HG03457 (cell line): Measurements from ENCODE around the gene ERGIC1.
"Not testable (repeated sequence)": the region's sequence is repeated elsewhere in the genome, so short reads cannot be mapped to it uniquely, and the experiment has no call there.

Source experiments
- ATAC-seq: cut with Tn5 transposase; IDR thresholded peaks from one replicate; pipeline ENCODE4 v1.9.1; 2021; ENCODE audit warnings: moderate number of reproducible peaks; ENCODE audit not compliant: unreplicated experiment

ERGIC1 gene

DNA sequence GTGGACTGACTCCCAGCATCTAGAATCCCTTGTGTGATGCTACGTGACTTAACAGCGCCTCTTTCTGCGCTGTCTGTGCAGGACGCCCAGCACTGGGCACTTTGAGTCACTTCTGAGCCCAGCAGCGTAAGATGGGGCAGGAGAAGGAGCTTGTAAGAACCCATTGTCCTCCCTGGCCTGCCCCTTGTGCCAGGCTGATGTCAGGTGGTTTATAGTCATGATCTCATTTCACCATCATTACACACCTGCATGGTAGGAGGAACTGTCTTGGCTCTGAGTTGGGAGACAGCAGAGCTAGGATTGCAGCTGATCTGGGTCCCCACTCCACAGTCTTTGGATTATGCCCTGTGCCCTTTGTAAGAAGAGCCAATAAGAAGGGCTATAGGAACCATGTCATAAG is 12.2 kb downstream of the ERGIC1 start:
- ATAC-seq: no peak

DNA sequence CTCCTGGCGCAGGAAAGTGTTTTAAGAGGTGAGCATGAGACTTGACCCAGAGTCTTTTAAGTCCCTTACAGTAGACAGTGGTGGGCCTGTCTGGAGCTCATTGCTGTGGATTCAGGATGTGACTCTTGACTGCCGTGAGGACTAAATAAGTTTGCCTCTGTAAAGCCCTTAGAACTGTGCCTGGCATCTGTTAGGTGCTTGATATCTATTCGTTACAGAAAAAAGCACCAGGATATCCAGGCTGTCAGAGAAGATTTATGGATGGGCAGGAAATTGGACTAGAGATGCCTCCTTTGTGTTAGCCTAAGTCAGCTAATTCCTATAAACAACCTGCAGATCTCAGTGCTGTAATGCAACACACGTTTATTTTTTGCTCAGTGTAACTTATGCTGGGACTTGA is 12.6 kb downstream of the ERGIC1 start:
- ATAC-seq: no peak

DNA sequence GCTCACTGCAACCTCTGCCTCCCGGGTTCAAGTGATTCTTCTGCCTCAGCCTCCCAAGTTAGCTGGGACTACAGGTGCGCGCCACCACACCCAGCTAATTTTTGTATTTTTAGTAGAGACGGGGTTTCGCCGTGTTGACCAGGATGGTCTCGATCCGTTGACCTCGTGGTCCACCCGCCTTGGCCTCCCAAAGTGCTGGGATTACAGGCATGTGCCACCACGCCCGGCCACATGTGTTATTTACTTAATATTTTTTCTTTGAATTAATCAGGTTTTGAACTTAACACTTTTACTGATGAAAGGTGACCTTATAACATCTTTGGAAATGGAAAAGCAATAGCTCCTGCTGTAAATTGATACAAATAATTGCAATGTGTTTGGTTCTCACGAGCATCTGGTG is 13.5 kb downstream of the ERGIC1 start:
- ATAC-seq: not testable (repeated sequence)

DNA sequence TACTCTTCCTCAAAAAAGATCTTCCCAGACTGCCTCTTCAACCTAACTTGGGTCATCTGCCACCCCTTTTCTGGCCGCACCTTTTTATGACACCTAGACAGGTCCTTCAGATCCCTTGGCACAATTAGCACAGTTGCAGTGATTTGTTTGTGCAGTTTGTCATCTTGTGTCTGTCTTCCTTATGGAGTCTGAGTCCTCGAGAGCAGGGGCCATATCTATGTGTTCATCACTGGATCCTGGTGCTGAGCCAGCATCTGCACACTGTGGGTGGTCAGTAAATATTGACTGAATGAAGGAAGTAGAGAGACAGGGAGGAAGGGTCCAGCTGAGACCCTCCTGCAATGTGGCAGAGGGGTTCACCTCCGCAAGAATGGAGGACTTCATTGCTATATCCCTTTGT is 14.4 kb downstream of the ERGIC1 start:
- no peak for ATAC-seq

- no peak for ATAC-seq
These were observed 15.8 kb downstream of the ERGIC1 start for GRCh38 chr5:172849606-172850453.

- no peak for ATAC-seq
These were observed 16.4 kb downstream of the ERGIC1 start for GRCh38 chr5:172850454-172850797.

DNA sequence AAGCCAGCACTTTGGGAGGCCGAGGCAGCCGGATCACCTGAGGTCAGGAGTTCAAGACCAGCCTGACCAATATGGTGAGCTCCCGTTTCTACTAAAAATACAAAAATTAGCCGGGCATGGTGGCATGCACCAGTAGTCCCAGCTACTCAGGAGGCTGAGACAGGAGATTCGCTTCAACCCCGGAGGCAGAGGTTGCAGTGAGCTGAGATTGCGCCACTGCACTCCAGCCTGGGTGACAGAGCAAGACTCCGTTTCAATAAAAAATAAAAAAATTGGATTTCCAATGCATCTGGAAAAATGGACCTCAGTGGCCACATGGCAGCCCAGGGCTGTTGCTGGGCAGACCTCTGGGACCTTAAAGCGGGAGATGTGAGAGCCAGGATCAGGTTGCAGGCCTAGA is 17.2 kb downstream of the ERGIC1 start:
- not testable (repeated sequence) for ATAC-seq

DNA sequence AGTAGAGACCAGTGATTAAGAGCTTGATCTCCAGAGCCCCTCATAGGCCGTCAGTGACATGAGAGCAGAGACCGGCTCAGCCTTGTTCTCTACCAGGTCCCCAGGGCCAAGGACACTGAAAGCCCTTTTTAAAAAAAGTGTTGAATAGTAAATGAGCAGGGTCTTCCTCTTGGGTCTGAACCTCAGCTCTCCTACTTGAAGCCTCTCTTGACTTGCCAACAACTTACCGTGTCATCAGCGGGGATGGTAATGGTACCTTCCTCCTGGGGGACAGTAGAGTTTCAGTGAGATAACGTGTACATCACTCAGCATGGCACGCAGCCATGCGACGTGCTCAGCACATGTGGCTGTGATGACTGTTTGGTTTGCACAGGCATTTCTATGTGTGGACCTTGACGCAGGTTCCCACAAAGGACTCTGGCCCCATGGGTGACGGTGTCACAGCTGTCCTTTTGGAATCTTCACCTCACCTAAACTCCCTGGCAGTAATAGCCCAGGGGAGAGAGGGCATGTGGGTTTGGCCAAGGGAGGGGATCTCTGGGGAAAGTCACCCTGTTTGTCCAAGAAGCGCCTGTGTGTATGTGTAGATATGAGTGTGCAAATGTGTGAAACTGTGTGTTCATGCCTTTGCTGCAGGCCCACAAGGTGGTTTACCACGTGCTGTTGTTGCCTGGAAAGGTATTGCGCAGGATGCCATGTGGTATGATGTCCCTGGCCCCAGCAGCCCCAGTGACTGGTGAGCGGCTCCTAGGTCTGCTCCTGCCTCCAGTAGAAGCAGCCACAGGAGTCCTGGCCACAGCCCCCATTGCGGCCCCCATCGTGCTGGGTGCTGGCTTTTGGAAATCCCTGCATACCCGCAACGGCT is 18.7 kb downstream of the ERGIC1 start:
- no peak for ATAC-seq

- no peak for ATAC-seq
These were observed 19.4 kb downstream of the ERGIC1 start for GRCh38 chr5:172853355-172853975.

DNA sequence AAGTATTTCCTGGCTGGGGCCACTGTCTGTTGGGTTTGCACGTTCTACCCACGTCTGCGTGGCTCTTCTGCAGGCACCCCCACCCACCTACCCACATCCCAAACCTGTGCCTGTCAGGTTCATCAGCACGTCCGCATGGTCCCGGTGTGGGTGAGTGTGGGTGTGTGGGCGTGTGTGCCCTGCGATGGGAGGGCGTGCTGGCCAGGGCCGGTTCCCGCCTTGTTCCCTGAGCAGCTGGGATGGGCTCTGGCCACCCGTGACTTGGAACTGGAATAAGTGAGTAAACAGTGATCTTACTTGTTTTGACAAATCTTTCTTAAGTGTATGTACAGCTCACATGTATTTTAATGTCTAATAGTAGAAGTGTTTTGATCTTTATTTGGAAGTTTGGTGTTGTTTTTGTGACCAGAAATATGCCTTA is 20.4 kb downstream of the ERGIC1 start:
- no peak for ATAC-seq

DNA sequence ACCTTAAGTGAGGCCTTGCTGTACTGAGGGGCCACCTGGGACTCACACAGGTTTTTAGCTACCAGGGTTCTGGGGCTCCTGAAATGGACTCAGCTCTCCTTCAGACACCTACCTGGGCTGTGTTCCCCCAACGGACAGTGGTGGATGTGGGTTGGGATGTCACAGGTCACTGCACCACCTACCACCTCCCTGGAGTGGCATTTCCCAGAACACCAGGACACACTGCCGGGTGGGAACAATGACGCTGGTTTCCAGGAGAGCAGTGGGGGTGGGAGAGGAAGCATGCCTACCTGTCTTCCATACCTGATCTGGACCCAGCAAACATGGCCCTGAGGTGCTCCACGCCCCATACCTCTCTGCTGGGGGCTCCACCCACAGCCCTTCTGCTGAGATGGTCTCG is 20.9 kb downstream of the ERGIC1 start:
- no peak for ATAC-seq

GRCh38 chr5:172855597-172856292 is 21.7 kb downstream of the ERGIC1 start:
- ATAC-seq: no peak

DNA sequence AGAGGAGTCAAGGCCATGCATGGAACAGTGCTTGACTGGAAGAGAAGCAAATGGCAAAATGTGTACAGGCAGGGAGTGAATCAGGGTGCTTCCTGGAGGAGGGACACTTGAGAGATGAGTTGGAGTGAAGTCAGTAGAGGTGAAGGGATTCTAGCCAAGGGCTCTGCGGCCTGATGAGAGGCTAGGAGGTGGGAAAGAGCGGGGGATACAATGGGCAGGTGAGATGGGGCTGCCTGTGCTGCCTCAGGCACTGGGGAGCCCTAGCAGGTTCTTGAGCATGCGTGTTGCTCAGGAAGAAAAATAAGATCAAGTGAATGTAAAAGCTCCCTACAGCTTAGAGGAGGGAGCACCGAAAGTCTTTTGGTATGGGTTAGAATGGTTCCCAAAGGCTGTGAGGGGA is 22.3 kb downstream of the ERGIC1 start:
- no peak for ATAC-seq

- ATAC-seq: no peak
These were observed 23.9 kb downstream of the ERGIC1 start for GRCh38 chr5:172857982-172858381.

DNA sequence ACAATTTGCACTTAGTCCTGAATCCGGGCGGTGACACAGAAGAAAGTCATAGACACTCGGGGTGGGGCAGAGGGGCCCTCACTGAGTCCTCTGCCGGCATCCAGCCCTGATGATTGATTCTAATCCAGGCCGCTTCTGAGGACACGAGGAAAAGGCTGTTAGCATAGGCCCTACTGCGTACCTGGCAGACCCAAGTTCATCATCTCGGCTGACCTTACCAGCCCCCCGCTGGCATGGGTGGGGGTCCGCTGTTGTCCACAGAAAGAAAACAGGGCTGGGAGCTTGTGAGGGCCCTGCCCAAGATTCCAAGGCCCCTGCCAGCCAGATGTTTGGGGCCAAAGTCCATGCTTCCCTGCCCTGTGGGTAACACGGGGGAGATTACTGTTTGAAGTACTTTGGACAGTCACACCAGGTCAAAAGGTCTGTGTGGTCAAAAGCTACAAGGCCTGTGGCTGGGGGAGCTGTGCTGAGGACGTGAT is 24.5 kb downstream of the ERGIC1 start:
- no peak for ATAC-seq

DNA sequence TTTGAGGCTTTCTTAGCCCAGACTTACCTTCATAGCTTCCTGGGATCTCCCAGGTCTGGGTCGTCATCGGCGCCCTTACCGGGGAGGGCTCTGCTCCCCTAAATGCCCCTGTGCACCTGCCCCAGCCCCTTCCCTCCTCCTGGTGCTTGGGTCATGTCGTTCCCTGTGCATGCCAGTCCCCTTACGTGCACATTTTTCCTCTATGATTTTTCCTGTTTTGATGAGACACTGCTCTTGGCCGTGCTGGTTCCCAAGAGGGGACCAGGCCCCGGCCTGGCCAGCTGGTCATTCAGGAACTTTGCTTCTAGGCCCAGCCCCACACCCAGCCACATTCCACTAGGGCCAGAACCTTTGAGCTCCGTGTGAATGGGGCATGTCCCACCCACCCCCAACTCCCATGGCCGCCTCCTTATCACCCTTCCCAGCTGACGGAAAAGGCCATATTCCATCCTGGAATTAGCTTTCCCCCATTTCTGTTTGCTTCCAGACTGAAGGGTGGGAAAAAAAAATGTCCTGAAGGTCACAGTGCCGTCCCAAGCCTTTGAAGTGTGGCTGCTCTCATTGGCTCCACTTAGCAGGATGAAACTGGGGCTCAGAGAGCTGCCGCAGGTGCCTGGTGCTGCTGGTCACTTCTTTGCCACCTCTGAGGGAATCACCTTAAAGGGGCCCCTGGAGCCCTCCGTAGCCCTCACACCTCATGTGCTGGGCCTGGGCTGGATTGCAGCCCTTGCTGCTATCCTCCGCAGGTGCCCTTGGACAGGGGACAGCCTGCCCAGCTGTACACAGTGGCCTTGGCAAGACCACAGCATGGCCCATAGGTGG is 25.1 kb downstream of the ERGIC1 start:
- no peak for ATAC-seq

DNA sequence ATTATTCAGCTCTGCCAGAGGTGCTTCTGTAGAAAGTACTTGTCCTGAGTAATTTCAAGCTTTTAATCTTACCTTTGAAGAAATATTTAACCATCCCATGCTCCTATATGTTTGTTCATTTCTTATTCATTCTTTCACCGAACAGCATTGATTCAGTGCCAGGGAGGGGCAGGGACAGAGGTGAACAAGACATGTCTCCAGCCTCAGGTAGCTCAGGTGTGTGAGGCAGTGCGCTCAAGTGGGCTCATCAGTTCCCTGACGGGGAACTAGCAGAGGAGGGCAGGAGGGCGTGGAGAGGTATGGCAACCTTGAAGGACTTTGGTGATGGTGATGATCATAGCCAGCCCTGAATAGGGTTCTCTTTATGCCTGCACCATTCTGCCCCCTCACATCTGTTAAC is 25.9 kb downstream of the ERGIC1 start:
- no peak for ATAC-seq

DNA sequence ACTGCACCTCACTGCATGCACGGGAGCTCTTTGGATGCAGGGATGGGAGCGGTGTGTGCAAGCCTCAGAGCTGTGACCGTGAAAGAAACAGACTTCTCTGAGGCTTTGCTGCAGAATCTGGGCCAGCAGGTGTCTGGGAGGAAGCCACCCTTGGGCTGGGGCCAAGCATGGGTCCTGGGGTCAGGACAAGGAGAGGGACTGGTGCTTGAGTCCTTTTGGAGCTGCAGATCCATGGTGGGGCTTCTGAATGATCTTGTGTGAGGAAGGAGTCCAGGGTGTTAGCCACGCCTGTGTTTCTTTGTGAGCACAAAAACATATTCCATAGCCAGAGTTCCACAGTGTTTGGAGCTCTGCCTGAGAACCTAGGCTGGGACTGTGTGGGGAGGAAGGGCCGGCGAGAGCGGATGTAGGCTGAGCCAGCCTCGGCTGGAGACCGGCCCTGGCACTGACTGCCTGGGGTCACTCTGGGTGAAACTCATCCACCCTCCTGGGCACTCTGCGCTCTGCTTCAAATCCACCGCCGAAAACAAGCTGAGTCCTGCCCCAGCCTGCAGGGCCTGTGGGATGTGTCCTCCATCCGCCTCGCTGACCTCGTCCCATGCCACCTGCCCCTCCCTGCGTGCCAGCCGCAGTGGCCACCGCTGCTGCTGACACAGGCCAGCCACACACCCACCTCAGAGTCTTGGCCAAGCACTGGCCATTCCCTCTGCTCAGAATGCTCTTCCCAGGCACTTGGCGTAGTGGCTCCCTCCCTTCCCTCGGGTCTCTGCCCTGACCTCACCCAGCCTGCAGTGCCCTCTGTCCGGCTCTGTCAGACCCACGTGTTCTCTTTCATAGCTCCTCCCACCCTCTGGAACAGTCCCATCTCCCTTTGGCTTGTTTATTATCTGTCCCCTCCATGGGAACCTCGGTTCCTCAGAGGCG is 26.7 kb downstream of the ERGIC1 start:
- ATAC-seq: no peak

DNA sequence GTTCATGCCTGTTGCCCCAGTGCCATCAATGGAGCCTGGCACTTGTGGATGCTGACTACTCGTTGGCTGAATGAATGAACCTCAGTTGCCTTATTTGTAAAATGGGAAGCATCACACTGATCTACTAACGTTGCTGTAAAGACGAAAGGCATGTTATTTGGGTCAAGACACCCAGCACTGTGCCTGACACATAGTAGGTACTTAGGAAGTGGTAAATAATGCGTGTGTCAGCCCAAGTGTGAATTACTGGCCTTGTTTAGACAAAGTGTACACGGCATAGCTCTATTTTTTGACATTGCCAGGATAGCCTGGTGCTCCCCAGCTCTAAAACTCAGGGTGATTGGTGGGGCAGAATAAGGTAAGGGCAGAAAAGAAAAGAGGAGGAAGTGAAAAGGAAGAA is 27.4 kb downstream of the ERGIC1 start:
- no peak for ATAC-seq
